GM23248 (cell line): ENCODE results near the gene TRIM40. TPM values are rescaled to one million over a fixed set of nuclear protein-coding genes. Genes with fewer than 3 reads are reported as not detected.

Experiments used
- DNase-seq: peaks from one replicate; pipeline ENCODE4 v3.0.0-alpha.2; 2015
- H2AFZ ChIP-seq: fragments of 200-600 bp; sonication (generic); 2 replicates; pipeline ENCODE4 v1.6.1; 2016; ENCODE audit warnings: antibody characterized with exemption
- H3F3A ChIP-seq: fragments of 200-600 bp; sonication (generic); 2 replicates; pipeline ENCODE4 v1.6.1; 2016; ENCODE audit warnings: mild to moderate bottlenecking, antibody characterized with exemption, mixed run types; ENCODE audit not compliant: insufficient read depth
- H3K27ac ChIP-seq: fragments of 200-600 bp; sonication (generic); 2 replicates; pipeline ENCODE4 v1.5.1; 2016; ENCODE audit warnings: mild to moderate bottlenecking
- H3K27me3 ChIP-seq: fragments of 200-600 bp; sonication (generic); replicated peaks from 2 replicates; pipeline ENCODE4 v1.6.1; 2016; ENCODE audit warnings: mild to moderate bottlenecking; ENCODE audit not compliant: insufficient read depth
- H3K36me3 ChIP-seq: fragments of 200-600 bp; sonication (generic); 2 replicates; pipeline ENCODE4 v1.6.1; 2016; ENCODE audit warnings: low read depth, mild to moderate bottlenecking
- H3K4me1 ChIP-seq: fragments of 200-600 bp; sonication (generic); 2 replicates; pipeline ENCODE4 v1.6.1; 2016; ENCODE audit warnings: mild to moderate bottlenecking; ENCODE audit not compliant: insufficient read depth
- H3K4me2 ChIP-seq: fragments of 200-600 bp; sonication (generic); one replicate; pipeline ENCODE4 v1.6.1; 2016; ENCODE audit warnings: mild to moderate bottlenecking; ENCODE audit not compliant: unreplicated experiment
- H3K4me3 ChIP-seq: fragments of 200-600 bp; sonication (generic); 2 replicates; pipeline ENCODE4 v1.5.1; 2016; ENCODE audit warnings: mild to moderate bottlenecking
- H3K79me2 ChIP-seq: fragments of 200-600 bp; sonication (generic); 2 replicates; pipeline ENCODE4 v1.6.1; 2016; ENCODE audit warnings: mild to moderate bottlenecking; ENCODE audit not compliant: insufficient read depth
- H3K9ac ChIP-seq: fragments of 200-600 bp; sonication (generic); 2 replicates; pipeline ENCODE4 v1.6.1; 2016; ENCODE audit warnings: mild to moderate bottlenecking
- H3K9me2 ChIP-seq: fragments of 200-600 bp; sonication (generic); 2 replicates; pipeline ENCODE4 v1.6.1; 2016; ENCODE audit warnings: mixed run types, mild to moderate bottlenecking, moderate library complexity; ENCODE audit not compliant: insufficient read depth
- H3K9me3 ChIP-seq: fragments of 200-600 bp; sonication (generic); one replicate; pipeline ENCODE4 v1.6.1; 2017; ENCODE audit warnings: low read depth
- H4K20me1 ChIP-seq: fragments of 200-600 bp; sonication (generic); 2 replicates; pipeline ENCODE4 v1.6.0; 2016; ENCODE audit not compliant: insufficient read depth
- EZH2 ChIP-seq: fragments of 200-600 bp; sonication (generic); IDR thresholded peaks from 2 replicates; pipeline ENCODE4 v1.6.1; 2018; ENCODE audit warnings: antibody characterized with exemption, mild to moderate bottlenecking; ENCODE audit not compliant: insufficient read depth, poor library complexity, severe bottlenecking
- EZH2phosphoT487 ChIP-seq: fragments of 200-600 bp; sonication (generic); IDR thresholded peaks from 2 replicates; pipeline ENCODE4 v1.6.1; 2018; ENCODE audit warnings: antibody characterized with exemption, moderate library complexity, mild to moderate bottlenecking, low read depth; ENCODE audit not compliant: insufficient read depth
- WGBS, 2 experiments: methylation state at CpG; one replicate each; pipeline ENCODE4 v1.1.6; 2015 to 2017; ENCODE audit warnings: low lambda C conversion rate in 2 of 2, low coverage in 1 of 2; ENCODE audit errors: missing lambda C conversion rate in 2 of 2; 5-methylcytosine and 5-hydroxymethylcytosine counted together
- in situ Hi-C: fragments of 300-500 bp; cut with MboI; formaldehyde crosslinking; loops from 2 replicates; pipeline ENCODE4 v1.15.0; 2020
- polyA plus RNA-seq: library from polyadenylated mRNA; unstranded; fragments of >200 nt; fragmentation: Nextera tagmentation; extraction: Ambion mirVana; gene quantifications from 2 replicates; pipeline ENCODE4 v1.2.1, GENCODE V29; 2016
- small RNA-seq: library from RNA; depleted of rRNA; stranded (forward); fragments of <200 nt; gene quantifications from one replicate; pipeline ENCODE3, GENCODE V24; 2014; ENCODE audit warnings: low read depth, low replicate concordance
- total RNA-seq: library from RNA; depleted of rRNA; stranded (reverse); fragments of >200 nt; shearing (Covaris generic); gene quantifications from 2 replicates; pipeline ENCODE4 v1.2.3, GENCODE V29; 2014; rRNA removed

The TRIM40 gene
- total and polyA plus RNA-seq, 2 experiments from 2014 or later, result not detected

DNA sequence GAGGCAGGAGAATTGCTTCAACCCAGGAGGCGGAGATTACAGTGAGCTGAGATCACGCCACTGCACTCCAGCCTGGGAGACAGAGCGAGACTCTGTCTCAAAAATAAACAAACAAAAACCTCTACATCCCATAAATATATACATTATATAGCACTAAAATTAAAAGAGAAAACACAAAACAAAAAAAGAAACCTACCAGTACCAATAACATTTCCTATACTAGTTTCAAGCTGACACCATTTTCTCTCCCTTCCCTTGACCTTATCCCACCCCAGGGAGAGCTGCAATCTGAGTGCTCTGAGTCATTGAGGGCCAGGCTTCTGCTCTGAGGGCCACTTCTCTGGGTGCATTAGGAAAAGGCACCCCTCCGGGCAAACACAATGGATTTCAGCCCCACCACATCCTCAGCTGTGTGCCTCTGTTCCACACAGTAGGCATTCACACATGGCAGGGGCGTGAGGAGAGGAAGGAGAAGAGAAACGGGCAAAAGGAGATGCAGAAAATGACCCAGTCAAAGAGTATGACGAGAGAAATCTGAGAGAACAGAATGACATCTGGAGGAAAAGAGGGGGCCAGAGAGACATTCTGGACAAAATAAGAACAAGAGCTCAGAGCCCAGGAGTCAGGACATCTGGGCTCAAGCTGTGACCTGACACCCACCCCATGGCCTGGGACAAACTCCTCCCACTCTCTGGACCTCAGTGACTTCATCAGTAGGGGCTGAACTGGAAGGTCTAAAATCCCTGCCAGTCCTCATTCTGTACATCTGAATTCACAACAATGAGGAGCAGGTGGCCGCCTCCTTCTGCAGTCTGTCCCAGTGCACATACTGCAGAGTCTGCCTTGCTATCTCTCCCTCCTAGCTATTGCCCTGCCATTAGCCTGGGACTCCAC, 59.1 kb downstream of the TRIM40 start:
- Histone ChIP-seq H3K9ac (no peak overlapping the region), H3K9me2 (no peaks in the 10 kb centered on the region), H3K4me1 (no peaks in the 10 kb centered on the region), H2AFZ (no peak overlapping the region), H3K4me2 (no peak overlapping the region), H3K36me3 (peaks cover 16% of the 10 kb centered on the region; the same call in 1 of the 2 replicates), H3K79me2 (peaks cover 3% of the 10 kb centered on the region; the same call in 1 of the 2 replicates), H3K4me3 (no peak overlapping the region), H3K9me3 (no peaks in the 10 kb centered on the region), H3K27ac (no peak overlapping the region), H3K27me3 (no peaks in the 10 kb centered on the region), H3F3A (no peaks in the 10 kb centered on the region), H4K20me1 (no peaks in the 10 kb centered on the region)
- TF ChIP-seq EZH2phosphoT487 (no peak), EZH2 (no peak)
- no peak for DNase-seq
- in situ Hi-C loops, result no loop called here
- 73 to 74% methylated on average over 8 of the region's 8 CpGs for WGBS, 2 experiments

GRCh38 chr6:30195951-30196350, 60.0 kb downstream of the TRIM40 start:
- no peak overlapping the region for H3K4me3 ChIP-seq
- no peaks in the 10 kb centered on the region for H3K9me2 ChIP-seq
- no peak overlapping the region for H2AFZ ChIP-seq
- H3K27me3 ChIP-seq, result no peaks in the 10 kb centered on the region
- no peak overlapping the region for H3K9ac ChIP-seq
- no peaks in the 10 kb centered on the region for H3K4me1 ChIP-seq
- no peaks in the 10 kb centered on the region for H4K20me1 ChIP-seq
- no peak for TF ChIP-seq EZH2phosphoT487
- no peak for TF ChIP-seq EZH2
- H3K36me3 ChIP-seq, result peaks cover 24% of the 10 kb centered on the region; the same call in 1 of the 2 replicates
- H3K27ac ChIP-seq, result no peak overlapping the region
- DNase-seq, result no peak
- no peaks in the 10 kb centered on the region for H3F3A ChIP-seq
- peaks cover 12% of the 10 kb centered on the region for H3K79me2 ChIP-seq
- in situ Hi-C loops, result no loop called here
- H3K9me3 ChIP-seq, result no peaks in the 10 kb centered on the region
- H3K4me2 ChIP-seq, result no peak overlapping the region
- WGBS, 2 experiments, result 100% methylated on average over 1 of the region's 1 CpG; no CpG with 5 or more reads in 1 of the 2 experiments

DNA sequence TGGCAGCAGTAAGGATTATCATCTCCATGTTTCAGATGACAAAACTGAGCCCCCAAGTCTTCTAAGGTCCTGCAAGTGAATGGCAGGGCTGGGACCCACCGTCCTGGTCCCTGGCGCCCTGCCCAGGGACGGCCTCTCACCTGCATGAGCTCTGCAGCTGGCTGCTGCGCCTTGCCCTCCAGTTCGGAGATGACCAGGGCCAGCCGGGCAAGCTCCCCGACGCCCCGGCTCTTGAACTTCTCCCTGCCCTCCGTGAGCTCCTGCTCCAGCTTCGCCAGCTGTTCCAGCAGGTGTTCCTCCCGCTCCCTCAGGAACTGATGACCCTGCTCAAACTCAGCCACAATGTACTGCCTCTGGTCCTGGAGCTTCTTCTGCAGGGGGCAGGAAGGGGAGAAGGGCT, 60.4 kb downstream of the TRIM40 start:
- Histone ChIP-seq H4K20me1 (no peaks in the 10 kb centered on the region), H3K27ac (no peak overlapping the region), H3K36me3 (peaks cover 24% of the 10 kb centered on the region; the same call in 1 of the 2 replicates), H3F3A (no peaks in the 10 kb centered on the region), H3K4me1 (no peaks in the 10 kb centered on the region), H3K9me3 (no peaks in the 10 kb centered on the region), H3K79me2 (peaks cover 17% of the 10 kb centered on the region), H3K9ac (no peak overlapping the region), H3K4me2 (no peak overlapping the region), H3K9me2 (no peaks in the 10 kb centered on the region), H2AFZ (no peak overlapping the region), H3K4me3 (no peak overlapping the region), H3K27me3 (no peaks in the 10 kb centered on the region)
- in situ Hi-C loops, result no loop called here
- WGBS, 2 experiments, result 89 to 95% methylated on average over 11 to 12 of the region's 12 CpGs
- TF ChIP-seq EZH2 (no peak), EZH2phosphoT487 (no peak)
- no peak for DNase-seq

Small RNAs within 50 kb of the gene (small RNA-seq; reads per million reads assigned to genes)
- not detected for gene RF00554

Other genes starting within 250 kb of the TRIM40 start
- 546 and 634 TPM in 2 replicates for gene HLA-A, start 193.6 kb upstream of the TRIM40 start, total RNA-seq
- gene HLA-A, start 193.6 kb upstream of the TRIM40 start, polyA plus RNA-seq, result 508 and 529 TPM in 2 replicates
- 19.2 and 21.9 TPM in 2 replicates for gene POLR1H, start 74.9 kb upstream of the TRIM40 start, total RNA-seq
- 31.7 and 32.1 TPM in 2 replicates for gene POLR1H, start 74.9 kb upstream of the TRIM40 start, polyA plus RNA-seq
- gene PPP1R11, start 68.9 kb upstream of the TRIM40 start, total RNA-seq, result 40.2 and 44.1 TPM in 2 replicates
- 77.5 and 83.1 TPM in 2 replicates for gene PPP1R11, start 68.9 kb upstream of the TRIM40 start, polyA plus RNA-seq
- gene RNF39, start 60.4 kb upstream of the TRIM40 start, total RNA-seq, result not detected in 2 replicates
- gene RNF39, start 60.4 kb upstream of the TRIM40 start, polyA plus RNA-seq, result 0.21 and 0.30 TPM in 2 replicates
- gene TRIM31, start 23.1 kb upstream of the TRIM40 start, total RNA-seq, result not detected in 2 replicates
- not detected in 2 replicates for gene TRIM31, start 23.1 kb upstream of the TRIM40 start, polyA plus RNA-seq
- gene TRIM10, start 25.1 kb downstream of the TRIM40 start, total RNA-seq, result 0.11 TPM in 1 of 2 replicates, not detected in the other
- not detected in 2 replicates for gene TRIM10, start 25.1 kb downstream of the TRIM40 start, polyA plus RNA-seq
- gene TRIM15, start 27.4 kb downstream of the TRIM40 start, total RNA-seq, result not detected in 2 replicates
- not detected in 2 replicates for gene TRIM15, start 27.4 kb downstream of the TRIM40 start, polyA plus RNA-seq
- 25.0 and 30.7 TPM in 2 replicates for gene TRIM26, start 77.3 kb downstream of the TRIM40 start, total RNA-seq
- gene TRIM26, start 77.3 kb downstream of the TRIM40 start, polyA plus RNA-seq, result 22.9 and 24.7 TPM in 2 replicates
- gene TRIM39, start 190.8 kb downstream of the TRIM40 start, total RNA-seq, result 9.6 and 29.1 TPM in 2 replicates
- 9.3 and 9.7 TPM in 2 replicates for gene TRIM39, start 190.8 kb downstream of the TRIM40 start, polyA plus RNA-seq
- 40.2 and 45.8 TPM in 2 replicates for gene RPP21, start 209.0 kb downstream of the TRIM40 start, total RNA-seq
- gene RPP21, start 209.0 kb downstream of the TRIM40 start, polyA plus RNA-seq, result 63.4 and 67.2 TPM in 2 replicates